Measurements from ENCODE around the gene COL5A2.

DNA sequence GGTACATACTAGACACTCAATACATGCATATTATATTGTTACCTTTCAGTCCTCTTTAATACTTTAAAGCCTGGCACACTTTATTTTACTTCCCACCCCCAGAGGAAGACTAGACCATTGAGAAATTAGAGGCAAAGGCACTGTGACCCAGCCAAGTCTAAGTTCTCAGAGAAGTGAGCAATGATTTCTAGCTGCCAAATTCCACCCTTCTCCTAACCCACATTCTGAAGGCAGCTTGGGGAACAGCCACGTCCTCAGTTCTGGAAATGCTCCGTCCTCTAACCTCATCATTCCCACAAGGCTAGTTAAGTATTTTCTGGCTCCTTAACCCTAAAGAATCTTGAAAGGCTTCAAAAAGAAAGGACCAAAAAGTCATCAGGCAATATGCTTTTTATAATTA, 86.6 kb downstream of the COL5A2 start:
- TF ChIP-seq, protein P1, sequence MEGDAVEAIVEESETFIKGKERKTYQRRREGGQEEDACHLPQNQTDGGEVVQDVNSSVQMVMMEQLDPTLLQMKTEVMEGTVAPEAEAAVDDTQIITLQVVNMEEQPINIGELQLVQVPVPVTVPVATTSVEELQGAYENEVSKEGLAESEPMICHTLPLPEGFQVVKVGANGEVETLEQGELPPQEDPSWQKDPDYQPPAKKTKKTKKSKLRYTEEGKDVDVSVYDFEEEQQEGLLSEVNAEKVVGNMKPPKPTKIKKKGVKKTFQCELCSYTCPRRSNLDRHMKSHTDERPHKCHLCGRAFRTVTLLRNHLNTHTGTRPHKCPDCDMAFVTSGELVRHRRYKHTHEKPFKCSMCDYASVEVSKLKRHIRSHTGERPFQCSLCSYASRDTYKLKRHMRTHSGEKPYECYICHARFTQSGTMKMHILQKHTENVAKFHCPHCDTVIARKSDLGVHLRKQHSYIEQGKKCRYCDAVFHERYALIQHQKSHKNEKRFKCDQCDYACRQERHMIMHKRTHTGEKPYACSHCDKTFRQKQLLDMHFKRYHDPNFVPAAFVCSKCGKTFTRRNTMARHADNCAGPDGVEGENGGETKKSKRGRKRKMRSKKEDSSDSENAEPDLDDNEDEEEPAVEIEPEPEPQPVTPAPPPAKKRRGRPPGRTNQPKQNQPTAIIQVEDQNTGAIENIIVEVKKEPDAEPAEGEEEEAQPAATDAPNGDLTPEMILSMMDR (IDR thresholded peaks at IDR 0.05) = no peak
- TF ChIP-seq POLR2A (IDR thresholded peaks at IDR 0.05) (no peak), EP300 (IDR thresholded peaks at IDR 0.05; ENCODE audit: low read depth) (no peak)
